Activated naive CD4-positive, alpha-beta T cell treated with Interleukin-2 at 50 U/mL for 16 hours (primary cell): ENCODE data around the gene ELF2.
"Not testable (repeated sequence)": the region's sequence is repeated elsewhere in the genome, so short reads cannot be mapped to it uniquely, and the experiment has no call there.

Source experiments
- DNase-seq: peaks from one replicate; pipeline ENCODE4 v3.0.0-alpha.2; 2020

The ELF2 gene

DNA sequence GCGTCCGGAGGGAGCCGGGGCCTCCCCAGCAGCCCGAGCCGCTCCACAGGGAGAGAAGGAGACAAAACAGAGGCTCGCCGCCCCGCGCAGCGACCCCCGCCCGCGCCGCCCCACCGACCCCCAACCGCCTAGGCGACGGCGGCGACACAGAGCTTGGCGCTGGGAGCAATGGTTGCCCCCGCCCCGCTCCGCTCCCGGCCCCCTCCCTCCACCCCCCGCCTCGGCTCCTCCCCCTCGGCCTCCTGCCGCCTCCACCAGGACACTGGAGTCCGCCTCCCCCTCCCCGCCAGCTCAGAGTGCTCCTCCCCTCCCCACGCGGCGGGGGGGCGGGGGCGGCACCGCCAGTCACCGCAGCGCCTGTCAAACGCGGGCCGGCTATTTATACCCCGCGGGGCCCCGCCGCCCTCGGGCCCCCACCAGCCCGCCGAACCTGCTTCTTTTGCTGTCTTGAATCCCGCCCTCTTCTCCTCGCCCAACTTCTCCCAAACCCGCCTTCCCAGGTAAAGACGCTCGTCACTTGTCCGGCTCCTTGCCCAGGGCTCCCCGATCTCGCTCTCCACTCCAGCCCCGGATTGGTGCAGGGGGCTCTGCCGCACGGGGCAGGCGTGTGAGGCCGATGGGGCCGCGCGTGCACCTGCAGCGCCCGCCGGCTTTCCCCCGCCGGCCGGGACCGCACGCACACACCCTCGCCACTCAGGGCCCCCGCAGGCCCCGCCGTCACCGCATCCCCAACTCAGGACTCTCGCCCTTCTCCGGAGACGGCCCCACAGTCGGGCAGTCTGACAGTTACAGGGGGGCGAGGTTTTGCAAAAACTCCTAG, at the start of gene ELF2:
Gene ELF2 (minus strand): TSS at position 170 of the 820 bp plus-strand sequence. CDS start 39,517 bp downstream, outside the sequence.
- peak; percentile 85 for DNase-seq

DNA sequence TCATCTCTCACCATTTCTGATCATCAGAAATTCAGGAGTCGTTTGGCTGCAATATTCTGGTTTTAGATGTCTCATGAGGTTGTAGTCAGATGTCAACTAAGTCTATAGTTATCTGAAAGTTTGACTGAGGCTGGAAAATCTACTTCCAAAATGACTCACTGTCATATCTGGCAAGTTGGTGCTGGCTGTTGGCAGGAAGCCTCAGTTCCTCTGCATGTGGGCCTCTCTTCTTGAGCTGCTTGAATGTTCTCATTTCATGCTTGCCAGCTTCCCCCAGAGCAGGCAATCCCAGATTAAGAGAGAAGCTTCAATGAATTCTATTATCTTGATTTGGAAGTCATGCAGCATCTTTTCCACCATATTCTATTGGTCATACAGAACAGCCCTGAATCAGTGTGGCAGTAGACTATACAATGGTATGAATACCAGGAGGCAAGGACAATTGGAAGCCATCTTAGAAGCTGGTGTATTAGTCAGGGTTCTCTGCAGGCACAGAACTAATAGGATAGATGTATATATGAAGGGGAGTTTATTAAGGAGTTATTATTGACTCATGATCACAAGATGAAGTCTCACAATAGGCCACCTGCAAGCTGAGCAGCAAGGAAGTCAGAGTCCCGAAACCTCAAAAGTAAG, 46.8 kb upstream of the ELF2 start:
- DNase-seq = no peak

DNA sequence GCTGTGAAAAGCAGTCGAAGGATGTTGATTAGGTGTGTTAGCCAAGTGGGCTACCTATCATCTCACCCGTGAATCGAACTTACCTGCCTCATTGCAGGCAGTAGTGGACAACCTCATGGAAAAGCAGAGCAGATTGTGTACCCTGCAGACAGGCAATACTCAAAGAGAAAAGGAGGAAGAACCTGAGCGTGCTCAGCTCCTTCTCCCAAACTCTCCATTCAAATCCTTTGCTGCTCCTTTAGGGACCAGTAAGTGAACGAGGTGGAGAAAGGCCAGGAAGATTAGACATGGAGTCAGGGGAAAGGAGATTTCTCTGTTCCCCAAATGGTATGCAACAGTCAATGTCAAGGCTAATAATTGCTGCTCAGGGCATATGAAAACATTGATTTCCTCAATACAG, 45.2 kb upstream of the ELF2 start:
- DNase-seq = no peak

DNA sequence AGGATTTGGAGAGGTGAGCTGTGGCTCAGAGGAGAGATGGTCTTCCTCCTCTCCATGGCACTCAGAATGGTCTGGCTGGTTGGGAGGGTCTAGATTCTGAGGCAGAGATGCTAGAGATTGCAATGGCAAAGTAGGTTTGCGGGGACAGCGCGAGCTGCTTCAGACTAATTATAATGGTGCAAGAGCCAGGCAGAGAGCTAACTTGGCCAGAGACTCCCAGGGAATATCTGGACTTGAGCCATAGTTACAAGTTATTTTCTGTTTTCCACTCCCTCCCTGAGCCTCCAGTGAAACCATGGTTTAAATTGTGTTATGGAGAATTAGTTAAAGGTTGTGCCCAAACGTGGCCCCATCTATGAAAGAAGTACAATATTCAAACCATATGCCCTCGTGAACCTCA, 44.7 kb upstream of the ELF2 start:
- DNase-seq = no peak

DNA sequence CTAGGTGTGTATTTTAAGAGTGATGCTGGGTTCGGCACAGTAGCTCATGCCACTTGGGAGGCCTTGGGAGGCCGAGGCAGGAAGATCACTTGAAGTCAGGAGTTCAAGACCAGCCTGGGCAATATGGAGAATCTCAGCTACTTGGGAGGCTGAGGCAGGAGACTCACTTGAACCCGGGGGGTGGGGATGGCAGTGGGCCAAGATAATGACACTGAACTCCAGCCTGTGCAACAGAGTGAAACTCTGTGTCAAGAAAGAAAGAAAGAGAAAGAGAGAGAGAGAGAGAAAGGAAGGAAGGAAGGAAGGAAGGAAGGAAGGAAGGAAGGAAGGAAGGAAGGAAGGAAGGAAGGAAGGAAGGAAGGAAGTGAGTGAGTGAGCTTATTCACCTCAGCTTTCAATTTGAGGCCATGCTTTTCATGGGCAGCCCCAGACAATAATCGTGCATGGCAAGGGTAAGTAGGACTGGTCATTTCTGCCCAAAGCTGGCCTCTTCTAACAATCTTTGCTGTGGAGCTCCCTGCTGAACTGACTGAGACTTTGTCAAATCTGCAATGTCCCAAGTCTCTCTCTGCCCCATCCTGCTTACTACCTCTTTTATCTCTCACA, 42.5 kb upstream of the ELF2 start:
- no peak for DNase-seq

DNA sequence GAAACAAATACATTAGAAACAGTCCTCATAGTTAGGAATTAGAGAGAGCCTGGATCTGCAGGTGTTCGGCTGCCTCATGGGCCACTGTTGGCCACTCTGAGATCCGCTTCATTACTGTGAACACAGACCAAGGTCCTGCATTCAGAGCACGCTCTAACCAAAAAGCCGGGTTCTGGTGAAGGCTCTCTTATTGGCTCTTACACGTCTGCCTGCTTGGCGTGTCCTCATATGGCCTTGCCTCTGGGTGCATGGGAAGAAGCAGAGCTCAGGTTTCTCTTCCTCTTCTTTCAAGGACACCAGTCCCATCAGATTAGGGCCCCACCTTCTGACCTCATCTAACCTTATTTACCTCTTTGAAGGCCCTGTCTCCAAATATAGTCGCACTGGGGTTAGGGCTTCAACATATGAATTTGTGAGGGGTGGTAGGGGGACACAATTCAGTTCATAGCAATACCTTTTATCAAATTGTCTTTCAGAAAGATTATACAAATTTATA, 37.1 kb upstream of the ELF2 start:
- DNase-seq = no peak

DNA sequence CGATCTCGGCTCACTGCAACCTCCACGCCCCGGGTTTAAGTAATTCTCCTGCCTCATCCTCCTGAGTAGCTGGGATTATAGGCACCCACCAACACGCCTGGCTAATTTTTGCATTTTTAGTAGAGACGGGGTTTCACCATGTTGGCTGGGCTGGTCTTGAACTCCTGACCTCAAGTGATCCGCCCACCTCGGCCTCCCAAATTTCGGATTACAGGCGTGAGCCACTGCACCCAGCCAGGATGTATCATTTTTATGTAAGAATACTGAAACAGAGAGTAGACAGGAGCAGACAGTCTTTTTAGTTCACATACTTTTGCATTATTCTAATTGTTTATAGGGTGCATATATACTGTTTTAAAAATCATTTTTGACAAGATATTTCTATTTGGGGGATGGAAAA, 36.6 kb upstream of the ELF2 start:
- DNase-seq = not testable (repeated sequence)

DNA sequence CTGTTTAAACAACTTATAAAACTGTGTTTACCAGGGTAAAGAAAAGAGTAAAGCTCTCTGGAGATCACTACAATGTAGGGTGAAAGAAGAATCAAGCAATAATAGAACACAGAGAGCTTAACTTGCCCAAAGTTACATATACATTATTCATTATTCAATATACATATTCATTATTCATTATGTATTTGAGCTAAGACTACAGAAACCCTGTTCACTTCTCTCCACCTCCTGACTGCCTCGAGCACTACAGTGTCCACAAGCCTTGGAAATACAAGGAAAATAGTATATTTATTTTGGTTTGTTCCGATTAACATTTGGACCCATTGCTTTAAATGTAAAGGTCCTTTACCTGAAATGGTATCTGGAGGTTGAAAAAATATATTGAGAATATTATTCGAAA, 35.9 kb upstream of the ELF2 start:
- DNase-seq = no peak

DNA sequence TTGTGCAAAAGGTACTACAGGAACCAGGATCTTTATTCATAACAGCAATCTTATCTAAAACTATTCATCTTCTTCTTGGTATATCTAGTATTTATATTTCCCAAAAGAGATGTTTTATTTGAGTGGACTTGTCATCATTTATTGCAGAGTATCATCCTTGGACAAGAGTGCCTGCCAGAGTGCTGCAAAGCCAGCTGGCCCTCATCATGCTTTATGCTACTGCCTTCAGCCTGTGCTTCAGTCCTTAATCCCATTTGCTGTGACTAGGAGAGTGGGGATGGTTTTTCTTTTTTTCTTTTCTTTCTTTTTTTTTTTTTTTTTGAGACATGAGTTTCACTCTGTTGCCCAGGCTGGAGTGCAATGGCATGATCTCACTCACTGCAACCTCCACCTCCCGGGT, 33.5 kb upstream of the ELF2 start:
- no peak for DNase-seq

DNA sequence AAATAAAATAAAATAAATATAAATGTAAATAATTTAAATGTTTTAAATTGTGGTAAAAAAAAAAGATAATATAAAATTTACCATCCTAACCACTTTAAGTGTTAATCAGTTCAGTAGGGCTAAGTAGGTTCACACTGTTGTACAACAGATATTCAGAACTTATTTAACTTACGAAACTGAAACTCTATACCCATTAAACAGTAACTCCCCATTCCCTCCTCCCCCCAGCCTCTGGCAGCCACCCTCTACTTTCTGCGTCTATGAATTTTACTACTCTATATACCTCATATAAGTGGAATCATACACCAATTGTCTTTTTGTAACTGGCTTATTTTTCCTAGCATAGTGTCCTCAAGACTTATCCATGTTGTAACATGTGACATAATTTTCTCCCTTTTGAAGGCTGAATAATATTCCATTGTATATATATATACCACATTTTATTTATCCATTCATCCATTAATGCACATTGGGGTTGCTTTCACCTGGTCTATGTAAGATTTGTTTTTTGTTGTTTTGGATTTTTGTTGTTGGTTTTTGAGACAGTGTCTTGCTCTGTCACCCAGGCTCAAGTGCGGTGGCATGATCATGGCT, 32.5 kb upstream of the ELF2 start:
- no peak for DNase-seq

DNA sequence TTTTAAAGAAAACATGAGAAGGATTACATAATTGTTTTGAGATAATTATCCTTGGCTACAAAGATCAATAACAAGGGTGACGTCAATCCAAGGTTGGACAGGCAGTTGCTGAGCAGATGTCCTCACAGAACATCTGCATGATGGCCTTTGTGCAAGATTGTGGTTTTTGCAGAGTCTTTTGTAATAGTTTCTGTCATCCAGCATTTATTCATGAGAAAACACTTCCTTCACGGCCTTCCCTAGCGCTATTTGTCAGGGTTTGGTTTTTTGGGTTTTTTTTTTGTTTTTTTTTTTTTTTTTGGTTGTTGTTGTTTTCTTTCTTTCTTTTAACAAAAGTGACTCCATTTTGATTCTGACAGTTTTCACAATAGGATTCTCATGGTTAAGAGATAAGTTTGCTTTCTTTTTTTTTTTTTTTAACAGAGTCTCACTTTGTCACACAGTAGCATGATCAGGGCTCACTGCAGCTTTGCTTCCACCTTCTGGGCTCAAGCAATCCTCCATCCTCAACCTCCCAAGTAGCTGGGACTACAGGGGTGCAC, 31.5 kb upstream of the ELF2 start:
- DNase-seq = no peak

DNA sequence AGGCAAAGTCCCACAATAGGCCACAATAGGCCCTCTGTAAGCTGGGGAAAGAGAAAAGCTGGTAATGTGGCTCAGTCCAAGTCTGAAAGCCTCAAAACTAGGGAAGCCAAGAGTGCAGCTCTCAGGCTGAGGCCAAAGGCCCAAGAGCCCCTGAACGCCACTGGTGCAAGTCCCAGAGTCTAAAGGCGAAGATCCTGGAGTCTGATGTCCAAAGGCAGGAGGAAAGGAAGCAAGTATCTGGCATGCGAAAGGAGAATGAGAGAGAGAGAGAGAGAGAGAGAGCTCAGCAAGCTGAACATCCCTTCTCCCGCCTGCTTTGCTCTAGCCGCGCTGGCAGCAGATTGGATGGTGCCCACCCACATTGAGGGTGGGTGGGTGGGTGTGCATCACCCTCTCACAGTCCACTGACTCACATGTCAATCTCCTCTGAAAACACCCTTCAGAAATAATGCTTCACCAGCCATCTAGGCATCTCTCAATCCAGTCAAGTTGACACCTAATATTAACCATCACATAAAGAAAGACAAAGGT, 30.9 kb upstream of the ELF2 start:
- no peak for DNase-seq

DNA sequence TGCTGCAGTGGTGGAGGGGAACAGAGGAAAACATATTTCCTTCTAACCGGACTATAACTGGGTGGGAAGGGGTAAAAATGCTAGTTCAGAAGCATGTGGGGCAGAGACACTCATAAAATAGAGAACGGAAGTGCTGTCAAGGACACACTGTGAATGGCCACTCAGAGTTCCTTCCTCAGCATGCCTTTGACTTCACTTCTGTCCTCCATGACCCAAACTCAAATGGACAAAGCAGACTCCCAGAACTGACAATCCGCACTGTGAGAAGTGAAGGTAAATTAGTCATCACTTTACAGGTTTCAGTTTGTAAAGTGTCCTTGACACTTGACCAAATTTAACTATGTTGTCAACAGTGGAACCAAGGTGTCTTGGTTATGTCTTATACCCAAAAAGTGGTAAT, 30.2 kb upstream of the ELF2 start:
- no peak for DNase-seq

DNA sequence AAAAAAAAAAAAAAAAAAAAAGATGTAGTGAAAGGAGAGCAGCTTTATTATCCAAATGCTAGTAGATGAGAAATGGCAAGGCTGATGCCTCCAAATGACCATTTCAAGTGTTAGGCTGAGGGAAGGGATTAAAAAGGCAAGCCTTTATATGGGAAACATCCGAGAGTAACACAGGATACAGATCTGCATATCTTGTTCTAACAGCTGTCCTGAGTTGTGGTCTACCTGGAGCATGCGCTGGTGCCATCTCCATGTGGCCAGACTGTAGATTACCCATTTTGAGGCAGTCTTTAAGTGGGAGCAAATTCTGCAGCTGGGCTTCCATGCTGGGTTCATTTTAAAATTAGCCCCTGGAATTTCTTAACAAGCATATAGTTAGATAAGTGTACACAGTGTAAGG, 26.0 kb upstream of the ELF2 start:
- no peak for DNase-seq

DNA sequence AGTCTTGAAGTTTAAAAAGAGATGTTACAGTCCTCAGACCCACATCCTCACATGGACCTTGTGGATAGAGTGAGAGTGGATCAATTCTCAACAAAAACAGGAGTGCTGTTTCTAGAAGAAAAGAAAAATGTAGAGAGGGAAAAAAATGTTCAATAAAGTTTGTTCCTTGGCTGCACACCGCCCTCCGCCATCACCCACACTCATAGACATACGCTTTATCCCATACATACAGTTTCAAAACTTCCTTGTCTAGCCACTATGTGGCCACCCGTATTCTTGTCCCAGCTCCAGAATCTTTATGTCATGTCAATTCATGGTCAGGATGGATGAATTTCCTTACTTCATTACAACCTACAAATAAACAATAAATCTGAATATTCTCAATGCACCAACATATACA, 23.5 kb upstream of the ELF2 start:
- DNase-seq = no peak

DNA sequence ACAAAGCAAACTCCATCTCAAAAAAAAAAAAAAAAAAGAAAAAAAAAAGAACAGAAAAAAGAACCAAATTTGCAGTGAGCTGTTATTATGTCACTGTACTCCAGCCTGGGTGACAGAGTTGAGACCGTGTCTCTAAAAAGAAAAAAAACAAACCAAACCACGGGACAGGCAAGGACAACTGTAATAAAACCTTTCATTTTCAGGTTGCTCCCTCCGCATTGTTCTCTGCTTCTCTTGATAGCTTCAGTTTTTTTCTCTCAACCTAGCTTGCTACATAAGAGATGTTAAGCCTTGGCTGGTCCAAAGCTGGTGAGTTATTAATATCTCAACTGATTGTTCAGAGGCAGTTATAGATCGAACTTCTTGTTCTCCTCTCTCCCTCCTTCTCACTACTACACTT, 23.1 kb upstream of the ELF2 start:
- no peak for DNase-seq

DNA sequence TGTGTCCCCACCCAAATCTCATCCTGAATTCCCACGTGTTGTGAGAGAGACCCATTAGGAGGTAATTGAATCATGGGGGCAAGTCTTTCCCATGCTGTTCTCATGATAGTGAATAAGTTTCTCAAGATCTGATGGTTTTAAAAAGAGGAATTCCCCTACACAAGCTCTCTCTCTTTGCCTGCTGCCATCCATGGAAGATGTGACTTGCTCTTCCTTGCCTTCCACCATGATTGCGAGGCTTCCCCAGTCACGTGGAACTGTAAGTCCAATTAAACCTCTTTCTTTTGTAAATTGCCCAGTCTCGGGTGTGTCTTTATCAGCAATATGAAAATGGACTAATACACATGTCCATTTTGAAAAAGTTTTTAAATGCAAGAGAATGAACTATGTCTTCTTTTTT, 20.2 kb upstream of the ELF2 start:
- DNase-seq = not testable (repeated sequence)

DNA sequence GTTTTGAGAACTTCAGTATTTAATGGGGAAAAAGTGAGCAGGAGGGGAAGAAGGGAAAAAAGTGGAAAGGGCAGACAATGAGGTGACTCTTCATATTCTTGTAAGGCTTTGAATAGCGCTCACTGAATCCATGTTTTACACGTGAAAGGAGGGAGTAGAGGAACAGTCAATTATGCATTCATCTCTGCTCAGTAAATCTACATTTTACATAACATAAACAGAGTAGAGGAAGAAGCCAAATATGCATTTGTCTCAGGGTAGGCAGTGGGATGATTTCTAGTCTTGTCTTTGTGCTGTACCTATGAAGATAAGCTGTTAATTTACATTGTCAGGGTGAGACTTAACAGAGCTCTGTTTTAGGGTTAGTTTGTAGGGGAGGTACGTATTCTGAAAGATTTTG, 19.4 kb upstream of the ELF2 start:
- DNase-seq = no peak

DNA sequence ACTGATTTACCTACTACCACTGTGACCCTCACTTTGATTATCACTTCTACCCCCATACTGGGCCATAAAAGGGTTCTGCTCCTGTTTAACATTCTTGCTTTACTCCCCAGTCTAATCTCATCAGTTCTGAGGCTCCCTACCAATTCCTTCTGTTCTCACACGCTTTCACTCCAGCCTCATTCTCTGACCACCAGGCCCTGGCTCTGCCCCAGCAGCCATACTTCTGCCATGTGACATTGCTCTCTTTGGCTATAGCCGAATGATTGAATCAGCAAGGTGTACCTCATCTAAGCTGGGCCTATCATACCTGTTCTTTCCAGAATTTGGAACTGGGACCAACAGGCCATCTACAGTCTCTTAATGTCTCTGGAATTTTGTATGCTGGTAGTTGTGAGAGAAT, 14.4 kb upstream of the ELF2 start:
- DNase-seq = no peak

DNA sequence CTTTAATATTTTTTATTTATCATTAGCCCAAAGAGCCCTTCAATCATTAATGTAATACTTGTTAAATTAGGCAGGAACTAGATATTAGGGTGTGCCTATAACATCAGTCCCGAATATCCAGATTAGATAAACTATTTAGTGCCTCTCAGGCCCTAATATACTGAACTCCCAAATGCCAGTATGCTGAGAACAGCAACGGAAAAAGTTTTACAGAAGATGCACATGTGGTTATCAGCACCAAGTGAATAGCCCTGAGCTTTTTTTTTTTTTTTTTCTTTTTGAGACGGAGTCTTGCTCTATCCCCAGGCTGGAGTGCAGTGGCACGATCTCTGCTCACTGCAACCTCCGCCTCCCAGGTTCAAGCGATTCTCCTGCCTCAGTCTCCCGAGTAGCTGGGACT, 13.0 kb upstream of the ELF2 start:
- DNase-seq = no peak

DNA sequence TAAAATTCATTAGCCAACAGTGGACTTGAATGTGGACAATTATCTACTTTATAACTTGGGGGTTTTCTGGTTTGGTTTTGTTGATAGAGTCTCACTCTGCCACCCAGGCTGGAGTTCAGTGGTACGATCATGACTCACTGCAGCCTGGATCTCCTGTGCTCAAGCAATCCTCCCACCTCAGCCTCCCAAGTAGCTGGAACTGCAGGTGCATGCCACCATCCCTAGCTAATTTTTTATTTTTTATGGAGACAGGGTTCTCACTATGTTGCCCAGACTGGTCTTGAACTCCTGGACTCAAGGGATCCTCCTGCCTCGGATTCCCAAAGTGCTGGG, 12.4 kb upstream of the ELF2 start:
- DNase-seq = no peak

DNA sequence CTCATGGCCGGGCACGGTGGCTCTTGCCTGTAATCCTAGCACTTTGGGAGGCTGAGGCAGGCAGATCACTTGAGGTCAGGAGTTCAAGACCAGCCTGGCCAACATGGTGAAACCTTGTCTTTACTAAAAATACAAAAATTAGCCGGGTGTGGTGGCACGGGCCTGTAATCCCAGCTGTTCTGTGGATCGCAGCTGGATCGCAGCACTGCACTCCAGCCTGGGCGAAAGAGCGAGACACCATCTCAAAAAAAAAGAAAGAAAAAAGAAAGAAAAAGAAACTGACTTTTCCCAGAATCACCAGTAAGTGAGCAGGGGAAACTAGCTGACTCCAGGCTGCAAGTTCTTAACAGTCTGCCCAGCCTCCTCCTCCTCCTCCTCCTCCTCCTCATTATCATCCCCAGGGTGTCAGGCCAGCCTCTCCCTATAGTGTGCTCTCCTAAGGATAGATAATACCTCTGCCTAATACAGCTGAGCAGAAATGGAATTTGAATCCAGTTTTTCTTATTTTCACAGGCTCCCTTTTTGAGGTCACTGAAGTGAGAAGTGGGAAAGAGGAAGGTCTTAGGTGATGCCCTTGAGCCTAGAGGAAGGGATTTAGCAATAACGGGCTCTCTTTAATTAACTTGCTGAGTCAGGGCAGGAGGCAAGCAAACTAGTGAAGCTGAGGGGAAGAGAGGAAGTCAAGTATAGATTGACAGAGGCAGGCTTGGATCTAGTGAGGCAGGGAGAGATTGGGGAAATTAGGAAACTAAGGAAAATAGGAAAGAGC, 11.8 kb upstream of the ELF2 start:
- DNase-seq = no peak

DNA sequence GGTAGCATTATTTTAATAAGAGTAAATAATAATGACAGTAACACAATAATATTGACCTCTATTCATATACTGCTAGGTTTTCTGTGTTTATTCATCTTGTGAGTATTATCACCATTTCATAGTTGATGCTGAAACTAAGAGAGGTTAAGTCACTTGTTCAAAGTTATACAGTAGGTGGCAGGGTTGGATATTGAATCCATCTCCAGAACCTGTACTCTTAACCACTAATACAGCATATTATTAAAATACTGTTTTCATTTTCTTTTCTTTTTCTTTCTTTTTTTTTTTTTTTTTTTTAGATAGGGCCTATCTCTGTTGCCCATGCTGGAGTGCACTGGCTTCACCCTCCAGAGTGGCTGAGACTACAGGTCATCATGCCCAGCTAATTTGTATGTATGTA, 7.1 kb upstream of the ELF2 start:
- no peak for DNase-seq
